ENCODE results near the gene ITGA2B. TPM values are rescaled to one million over a fixed set of nuclear protein-coding genes. Genes with fewer than 3 reads are reported as not detected.
"Not testable (repeated sequence)": the region's sequence is repeated elsewhere in the genome, so short reads cannot be mapped to it uniquely, and the experiment has no call there.

Gene ITGA2B
- total RNA-seq, 1 donor from 2014 or later = 0.86 TPM

GRCh38 chr17:44346064-44346844, 43.2 kb downstream of the ITGA2B start:
- peaks cover 16% of the 10 kb centered on the region for H3K4me1 Mint-ChIP-seq (ENCODE audit: unreplicated experiment)
- peaks cover 2% of the 10 kb centered on the region for H3K36me3 Mint-ChIP-seq (ENCODE audit: unreplicated experiment)
- peak overlapping the region; percentile 86 for H3K27ac Mint-ChIP-seq (ENCODE audit: unreplicated experiment)
- H3K4me3 Mint-ChIP-seq (ENCODE audit: unreplicated experiment) = peak overlapping the region; percentile 95
- H3K9me3 Mint-ChIP-seq (ENCODE audit: unreplicated experiment) = no peaks in the 10 kb centered on the region
- no peak for DNase-seq (ENCODE audit: extremely low spot score, unreplicated experiment)
- H3K27me3 Mint-ChIP-seq (ENCODE audit: unreplicated experiment) = peaks cover 1% of the 10 kb centered on the region
- no peak for TF ChIP-seq CTCF (IDR thresholded peaks at IDR 0.05)

- Mint-ChIP-seq H3K27ac (ENCODE audit: unreplicated experiment) (peak overlapping the region; percentile 86), H3K27me3 (ENCODE audit: unreplicated experiment) (peaks cover 6% of the 10 kb centered on the region), H3K4me3 (ENCODE audit: unreplicated experiment) (peak overlapping the region; percentile 95), H3K36me3 (ENCODE audit: unreplicated experiment) (peaks cover 2% of the 10 kb centered on the region), H3K9me3 (ENCODE audit: unreplicated experiment) (no peaks in the 10 kb centered on the region), H3K4me1 (ENCODE audit: unreplicated experiment) (peaks cover 16% of the 10 kb centered on the region)
- DNase-seq (ENCODE audit: extremely low spot score, unreplicated experiment) = no peak
- TF ChIP-seq CTCF (IDR thresholded peaks at IDR 0.05) = peak; percentile 58
These were observed 43.9 kb downstream of the ITGA2B start for GRCh38 chr17:44345454-44346026.

GRCh38 chr17:44344939-44345453, 44.5 kb downstream of the ITGA2B start, which contains the start of gene GRN:
TSS of gene GRN (plus strand) at chr17:44345302. CDS start at chr17:44349165, 3,863 bp downstream.
- H3K4me3 Mint-ChIP-seq (ENCODE audit: unreplicated experiment) = peak within 1 kb of the TSS; percentile 95
- DNase-seq (ENCODE audit: extremely low spot score, unreplicated experiment) = peak; percentile 97
- peaks cover 16% of the 10 kb centered on the region for H3K4me1 Mint-ChIP-seq (ENCODE audit: unreplicated experiment)
- peaks cover 6% of the 10 kb centered on the region for H3K27me3 Mint-ChIP-seq (ENCODE audit: unreplicated experiment)
- H3K36me3 Mint-ChIP-seq (ENCODE audit: unreplicated experiment) = peaks cover 2% of the 10 kb centered on the region
- TF ChIP-seq CTCF (IDR thresholded peaks at IDR 0.05) = no peak
- no peaks in the 10 kb centered on the region for H3K9me3 Mint-ChIP-seq (ENCODE audit: unreplicated experiment)
- peak within 1 kb of the TSS; percentile 95 for H3K27ac Mint-ChIP-seq (ENCODE audit: unreplicated experiment)

GRCh38 chr17:44343510-44344209, 45.8 kb downstream of the ITGA2B start:
- Mint-ChIP-seq H3K36me3 (ENCODE audit: unreplicated experiment) (no peaks in the 10 kb centered on the region), H3K9me3 (ENCODE audit: unreplicated experiment) (no peaks in the 10 kb centered on the region), H3K4me1 (ENCODE audit: unreplicated experiment) (peaks cover 16% of the 10 kb centered on the region), H3K27ac (ENCODE audit: unreplicated experiment) (no peak overlapping the region), H3K4me3 (ENCODE audit: unreplicated experiment) (no peak overlapping the region), H3K27me3 (ENCODE audit: unreplicated experiment) (peaks cover 6% of the 10 kb centered on the region)
- TF ChIP-seq CTCF (IDR thresholded peaks at IDR 0.05) = no peak
- no peak for DNase-seq (ENCODE audit: extremely low spot score, unreplicated experiment)

- not testable (repeated sequence) for DNase-seq (ENCODE audit: extremely low spot score, unreplicated experiment); H3K4me3 Mint-ChIP-seq (ENCODE audit: unreplicated experiment); H3K4me1 Mint-ChIP-seq (ENCODE audit: unreplicated experiment); H3K36me3 Mint-ChIP-seq (ENCODE audit: unreplicated experiment); H3K9me3 Mint-ChIP-seq (ENCODE audit: unreplicated experiment); H3K27ac Mint-ChIP-seq (ENCODE audit: unreplicated experiment)
- H3K27me3 Mint-ChIP-seq (ENCODE audit: unreplicated experiment) = peaks cover 21% of the 10 kb centered on the region
These were observed 48.9 kb downstream of the ITGA2B start for GRCh38 chr17:44340553-44340952.
